DMS153 (cell line): ENCODE data around the gene MEF2C.
A peak's percentile ranks its signal among the peaks of the same experiment; 100 is the strongest.

Experiments
- DNase-seq: peaks from one replicate; lab custom pipeline; 2025; lab: John Stamatoyannopoulos, UW

Gene MEF2C

GRCh38 chr5:88888291-88888690, 5.3 kb upstream of the MEF2C start:
- no peak for DNase-seq

- DNase-seq = no peak
Observed at GRCh38 chr5:88887342-88887741, 4.4 kb upstream of the MEF2C start.

- DNase-seq = no peak
Observed at GRCh38 chr5:88886746-88887341, 3.9 kb upstream of the MEF2C start.

- no peak for DNase-seq
Observed at GRCh38 chr5:88886252-88886651, 3.3 kb upstream of the MEF2C start.

GRCh38 chr5:88885002-88885401, 2.0 kb upstream of the MEF2C start:
- DNase-seq = no peak

GRCh38 chr5:88884608-88884877, 1.6 kb upstream of the MEF2C start:
- no peak for DNase-seq

GRCh38 chr5:88883836-88884607, 1.0 kb upstream of the MEF2C start:
- peak; percentile 25 for DNase-seq

- no peak for DNase-seq
Observed at GRCh38 chr5:88882276-88883038, 527 bp downstream of the MEF2C start.

- no peak for DNase-seq
Observed at GRCh38 chr5:88881571-88881971, 1.4 kb downstream of the MEF2C start.

- DNase-seq = no peak
Observed at GRCh38 chr5:88880201-88880600, 2.8 kb downstream of the MEF2C start.

- DNase-seq = no peak
Observed at GRCh38 chr5:88879724-88880123, 3.3 kb downstream of the MEF2C start.

GRCh38 chr5:88878976-88879375, 4.0 kb downstream of the MEF2C start:
- DNase-seq = no peak

GRCh38 chr5:88877826-88878225, 5.2 kb downstream of the MEF2C start:
- DNase-seq = no peak

- DNase-seq = no peak
Observed at GRCh38 chr5:88876714-88877113, 6.3 kb downstream of the MEF2C start.

- no peak for DNase-seq
Observed at GRCh38 chr5:88875341-88876234, 7.4 kb downstream of the MEF2C start.

- DNase-seq = no peak
Observed at GRCh38 chr5:88873447-88873846, 9.5 kb downstream of the MEF2C start.

GRCh38 chr5:88872971-88873370, 10.0 kb downstream of the MEF2C start:
- no peak for DNase-seq

GRCh38 chr5:88870285-88870684, 12.7 kb downstream of the MEF2C start:
- DNase-seq = no peak

GRCh38 chr5:88868468-88869068, 14.4 kb downstream of the MEF2C start:
- DNase-seq = no peak

- no peak for DNase-seq
Observed at GRCh38 chr5:88867638-88868037, 15.3 kb downstream of the MEF2C start.

- DNase-seq = no peak
Observed at GRCh38 chr5:88863523-88863922, 19.5 kb downstream of the MEF2C start.
